ENCODE results near the gene SNRNP70. TPM values are rescaled to one million over a fixed set of nuclear protein-coding genes. Genes with fewer than 3 reads are reported as not detected.

The SNRNP70 gene
- total RNA-seq, 6 experiments from 2014 or later, result 80.8 to 187 (median 123) TPM

DNA sequence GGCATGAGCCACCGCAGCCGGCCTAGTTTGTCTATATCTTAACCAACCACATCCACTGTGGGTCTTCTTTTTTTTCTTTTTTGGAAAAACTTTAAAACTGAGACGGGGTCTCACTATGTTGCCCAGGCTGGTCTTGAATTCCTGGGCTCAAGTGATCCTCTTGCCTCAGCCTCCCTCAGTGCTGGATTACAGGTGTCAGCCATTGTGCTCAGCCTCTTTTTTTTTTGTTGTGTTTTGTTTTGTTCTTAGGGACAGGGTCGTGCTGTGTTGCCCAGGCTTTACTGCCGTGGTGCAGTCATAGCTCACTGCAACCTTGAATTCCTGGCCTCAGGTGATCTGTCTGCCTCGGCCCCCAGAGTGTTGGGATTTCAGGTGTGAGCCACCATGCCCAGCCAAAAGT lies 7.4 kb downstream of the SNRNP70 start:
- intact Hi-C loops (cut with DNase I), result loop anchor here in 1 of 2 donors (10.0 kb wide), 1 partner anchor 102 kb away; no protein-coding TSS in a partner anchor
- no peak for TF ChIP-seq POLR2A (IDR thresholded peaks at IDR 0.05)
- TF ChIP-seq, protein P1, sequence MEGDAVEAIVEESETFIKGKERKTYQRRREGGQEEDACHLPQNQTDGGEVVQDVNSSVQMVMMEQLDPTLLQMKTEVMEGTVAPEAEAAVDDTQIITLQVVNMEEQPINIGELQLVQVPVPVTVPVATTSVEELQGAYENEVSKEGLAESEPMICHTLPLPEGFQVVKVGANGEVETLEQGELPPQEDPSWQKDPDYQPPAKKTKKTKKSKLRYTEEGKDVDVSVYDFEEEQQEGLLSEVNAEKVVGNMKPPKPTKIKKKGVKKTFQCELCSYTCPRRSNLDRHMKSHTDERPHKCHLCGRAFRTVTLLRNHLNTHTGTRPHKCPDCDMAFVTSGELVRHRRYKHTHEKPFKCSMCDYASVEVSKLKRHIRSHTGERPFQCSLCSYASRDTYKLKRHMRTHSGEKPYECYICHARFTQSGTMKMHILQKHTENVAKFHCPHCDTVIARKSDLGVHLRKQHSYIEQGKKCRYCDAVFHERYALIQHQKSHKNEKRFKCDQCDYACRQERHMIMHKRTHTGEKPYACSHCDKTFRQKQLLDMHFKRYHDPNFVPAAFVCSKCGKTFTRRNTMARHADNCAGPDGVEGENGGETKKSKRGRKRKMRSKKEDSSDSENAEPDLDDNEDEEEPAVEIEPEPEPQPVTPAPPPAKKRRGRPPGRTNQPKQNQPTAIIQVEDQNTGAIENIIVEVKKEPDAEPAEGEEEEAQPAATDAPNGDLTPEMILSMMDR (IDR thresholded peaks at IDR 0.05), result no peak
- peaks cover 13 to 64% (median 34%) of the 10 kb centered on the region in 4 donors for H3K36me3 ChIP-seq
- DNase-seq, result no peak
- no peak overlapping the region for H3K27ac ChIP-seq
- no peaks in the 10 kb centered on the region for H3K27me3 ChIP-seq
- ATAC-seq, result no peak
- no peaks in the 10 kb centered on the region for H3K9me3 ChIP-seq
- 85% methylated on average over 5 of the region's 6 CpGs for WGBS (ENCODE audit: insufficient coverage, low coverage, low lambda C conversion rate, missing lambda C conversion rate)
- peaks cover 0 to 10% (median 0%) of the 10 kb centered on the region in 4 donors for H3K4me1 ChIP-seq
- H3K4me3 ChIP-seq, result no peak overlapping the region

DNA sequence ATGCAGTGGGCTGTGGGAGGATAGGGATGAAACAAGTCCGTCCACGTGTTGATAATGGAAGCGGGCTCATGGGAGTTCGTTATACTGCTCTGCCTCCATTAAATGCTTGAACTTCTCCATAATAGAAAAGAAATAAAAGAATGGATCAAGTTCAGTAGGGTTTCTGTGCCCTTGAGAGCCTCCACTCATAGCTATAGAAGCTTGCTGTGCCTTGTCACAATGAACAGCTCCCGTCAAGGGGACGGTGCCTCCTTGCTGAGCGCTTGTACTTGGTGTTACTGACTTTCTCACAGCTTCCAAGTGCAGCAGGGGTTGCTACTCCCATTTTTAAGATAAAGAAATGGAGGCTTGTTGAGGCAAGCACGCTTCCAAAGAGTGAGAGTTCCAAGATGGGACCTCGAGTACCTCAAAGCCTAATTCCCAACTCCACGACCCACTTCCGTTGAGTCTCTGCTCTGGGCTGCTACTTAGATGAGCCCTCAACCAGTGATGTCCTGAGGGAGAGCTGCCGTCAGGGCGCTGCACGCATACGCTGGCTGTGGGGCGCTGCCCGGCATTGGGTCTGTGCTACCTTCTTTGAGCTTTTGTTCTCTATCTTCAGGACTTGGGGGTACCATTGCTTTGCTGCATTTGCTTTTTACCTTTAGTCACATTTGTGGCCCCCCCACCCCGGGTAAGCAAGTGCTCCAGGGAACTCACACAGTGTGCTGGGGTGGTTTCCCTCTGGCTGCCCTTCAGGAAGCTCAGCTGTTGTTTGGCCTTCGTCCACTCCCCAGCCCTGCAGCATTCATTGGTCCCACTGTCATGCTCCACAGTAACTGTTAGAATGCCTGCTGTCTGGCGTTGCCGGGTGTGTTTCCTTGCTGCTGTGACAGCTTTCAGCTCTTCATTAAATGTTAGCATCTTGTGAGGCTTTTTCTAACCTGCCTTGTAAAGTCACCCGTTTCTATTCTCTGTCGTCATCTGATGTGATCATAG lies 9.5 kb downstream of the SNRNP70 start:
- TF ChIP-seq, protein P1 (IDR thresholded peaks at IDR 0.05), result no peak
- no peak for TF ChIP-seq POLR2A (IDR thresholded peaks at IDR 0.05)
- H3K27me3 ChIP-seq, result no peaks in the 10 kb centered on the region
- H3K4me3 ChIP-seq, result no peak overlapping the region
- peaks cover 19 to 80% (median 31%) of the 10 kb centered on the region in 4 donors for H3K36me3 ChIP-seq
- no peak overlapping the region for H3K27ac ChIP-seq
- H3K9me3 ChIP-seq, result no peaks in the 10 kb centered on the region
- WGBS (ENCODE audit: insufficient coverage, low coverage, low lambda C conversion rate, missing lambda C conversion rate), result 82% methylated on average over 15 of the region's 23 CpGs
- ATAC-seq (no peak), DNase-seq (no peak)
- H3K4me1 ChIP-seq, result peaks cover 0 to 26% (median 7%) of the 10 kb centered on the region in 4 donors
- intact Hi-C loops (cut with DNase I), result loop anchor here in 1 of 2 donors (10.0 kb wide), 1 partner anchor 100 kb away; no protein-coding TSS in a partner anchor

DNA sequence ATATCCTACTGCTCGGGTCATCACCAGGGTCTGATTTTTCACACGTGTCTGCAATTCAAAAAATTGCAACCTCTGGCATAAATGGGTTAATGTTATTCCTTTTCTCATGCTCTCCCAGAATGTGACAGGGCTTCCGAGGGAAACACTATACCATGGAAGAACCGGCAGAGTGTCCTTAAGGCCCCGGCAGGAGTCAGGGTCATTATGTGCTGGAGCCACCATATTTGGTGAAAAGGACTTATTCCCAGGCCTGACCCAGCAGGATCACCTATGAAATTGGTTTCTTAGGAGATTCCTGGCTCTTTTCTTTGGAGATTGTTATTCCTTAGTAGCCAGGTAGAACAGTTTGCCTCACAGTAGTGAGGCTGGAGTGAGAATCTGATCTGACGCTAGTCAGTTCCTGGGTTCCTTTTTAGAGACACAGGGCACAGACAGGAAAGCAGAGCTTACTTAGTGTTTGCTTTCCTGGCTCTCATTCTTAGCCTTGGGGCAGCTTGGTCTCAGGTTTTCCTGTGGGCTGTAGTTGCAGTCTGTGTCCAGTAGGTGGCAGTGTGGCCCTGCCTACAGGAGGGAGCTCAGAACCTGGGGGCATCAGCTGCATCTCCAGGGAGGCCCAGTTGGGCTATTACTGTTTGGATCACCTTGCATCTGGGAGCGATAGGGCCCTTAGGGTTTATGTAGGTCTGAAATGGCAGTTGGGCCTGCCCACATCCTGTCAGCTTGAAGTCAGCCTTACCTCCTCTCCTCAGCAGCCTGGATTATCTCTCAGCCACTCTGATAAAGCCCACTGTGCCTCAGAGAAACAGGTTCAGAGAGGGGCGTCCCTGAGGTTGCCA lies 12.4 kb downstream of the SNRNP70 start:
- intact Hi-C loops (cut with DNase I), result loop anchor here in 1 of 2 donors (10.0 kb wide), 1 partner anchor 97 kb away; no protein-coding TSS in a partner anchor
- peaks cover 0 to 26% (median 7%) of the 10 kb centered on the region in 4 donors for H3K4me1 ChIP-seq
- 36% methylated on average over 6 of the region's 8 CpGs for WGBS (ENCODE audit: insufficient coverage, low coverage, low lambda C conversion rate, missing lambda C conversion rate)
- H3K9me3 ChIP-seq, result no peaks in the 10 kb centered on the region
- H3K27me3 ChIP-seq, result no peaks in the 10 kb centered on the region
- peaks cover 6 to 79% (median 28%) of the 10 kb centered on the region in 4 donors for H3K36me3 ChIP-seq
- peak in 2 of 3 donors; percentile 60 to 76 for DNase-seq
- H3K27ac ChIP-seq, result peak overlapping the region in 1 of 3 donors; percentile 49
- peak; percentile 84 to 92 (median 88) for ATAC-seq
- TF ChIP-seq POLR2A (IDR thresholded peaks at IDR 0.05), result no peak
- TF ChIP-seq, protein P1 (IDR thresholded peaks at IDR 0.05), result peak; percentile 96 to 100 (median 100)
- H3K4me3 ChIP-seq, result no peak overlapping the region

DNA sequence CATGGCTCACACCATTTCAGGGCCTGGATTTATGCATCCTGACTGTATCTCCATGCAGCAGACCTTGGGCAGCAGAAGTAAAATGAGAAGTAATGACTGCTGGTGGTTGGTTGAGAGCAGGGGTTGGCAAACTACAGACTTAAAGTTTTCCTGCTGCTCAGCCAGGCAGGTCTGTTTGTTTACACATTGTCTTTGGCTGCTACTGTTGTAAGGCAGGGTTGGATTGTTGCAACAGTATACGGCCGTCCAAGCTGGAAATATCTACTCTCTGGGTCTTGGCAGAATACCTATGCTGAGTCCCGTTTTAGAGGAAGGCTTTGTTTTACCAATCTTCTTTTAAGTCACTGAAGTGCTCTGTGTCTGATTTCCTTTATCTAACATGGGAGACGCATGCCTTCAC lies 13.5 kb downstream of the SNRNP70 start:
- H3K4me1 ChIP-seq, result peaks cover 0 to 26% (median 7%) of the 10 kb centered on the region in 4 donors
- 20% methylated on average over 3 of the region's 4 CpGs for WGBS (ENCODE audit: insufficient coverage, low coverage, low lambda C conversion rate, missing lambda C conversion rate)
- peak; percentile 80 to 93 (median 82) for ATAC-seq
- peak in 1 of 3 donors; percentile 70 for DNase-seq
- peaks cover 6 to 73% (median 26%) of the 10 kb centered on the region in 4 donors for H3K36me3 ChIP-seq
- peak overlapping the region in 1 of 3 donors; percentile 49 for H3K27ac ChIP-seq
- H3K9me3 ChIP-seq, result no peaks in the 10 kb centered on the region
- H3K4me3 ChIP-seq, result no peak overlapping the region
- no peaks in the 10 kb centered on the region for H3K27me3 ChIP-seq
- intact Hi-C loops (cut with DNase I), result loop anchor here in 1 of 2 donors (10.0 kb wide), 1 partner anchor 96 kb away; no protein-coding TSS in a partner anchor
- TF ChIP-seq, protein P1 (IDR thresholded peaks at IDR 0.05), result no peak
- TF ChIP-seq POLR2A (IDR thresholded peaks at IDR 0.05), result no peak
